ENCODE data around the gene POU2F3.
"Not testable (repeated sequence)": the region's sequence is repeated elsewhere in the genome, so short reads cannot be mapped to it uniquely, and the experiment has no call there.

The POU2F3 gene

DNA sequence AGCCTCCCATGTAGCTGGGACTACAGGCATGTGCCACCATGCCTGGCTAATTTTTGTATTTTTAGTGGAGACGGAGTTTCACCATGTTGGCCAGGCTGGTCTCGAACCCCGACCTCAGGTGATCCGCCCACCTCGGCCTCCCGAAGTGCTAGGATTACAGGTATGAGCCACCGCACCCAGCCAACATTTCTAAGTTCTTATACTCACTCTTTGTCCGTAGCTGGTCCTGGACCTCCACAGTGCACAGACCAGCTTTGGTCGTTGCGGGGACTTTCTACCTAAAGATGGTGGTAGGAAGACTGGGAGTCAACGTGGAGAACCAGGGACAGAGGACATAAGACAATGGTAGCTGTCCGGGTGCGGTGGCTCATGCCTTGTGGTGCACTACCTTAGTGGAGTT lies 13.4 kb downstream of the POU2F3 start:
- not testable (repeated sequence) for DNase-seq (ENCODE audit: low spot score)

GRCh38 chr11:120254788-120255518 lies 15.0 kb downstream of the POU2F3 start:
- no peak for DNase-seq (ENCODE audit: low spot score)

- no peak for DNase-seq (ENCODE audit: low spot score)
Measured at GRCh38 chr11:120255519-120255866, 15.6 kb downstream of the POU2F3 start.

- DNase-seq (ENCODE audit: low spot score): no peak
Measured at GRCh38 chr11:120256178-120256577, 16.2 kb downstream of the POU2F3 start.

- no peak for DNase-seq (ENCODE audit: low spot score)
Measured at GRCh38 chr11:120256779-120257178, 16.8 kb downstream of the POU2F3 start.

DNA sequence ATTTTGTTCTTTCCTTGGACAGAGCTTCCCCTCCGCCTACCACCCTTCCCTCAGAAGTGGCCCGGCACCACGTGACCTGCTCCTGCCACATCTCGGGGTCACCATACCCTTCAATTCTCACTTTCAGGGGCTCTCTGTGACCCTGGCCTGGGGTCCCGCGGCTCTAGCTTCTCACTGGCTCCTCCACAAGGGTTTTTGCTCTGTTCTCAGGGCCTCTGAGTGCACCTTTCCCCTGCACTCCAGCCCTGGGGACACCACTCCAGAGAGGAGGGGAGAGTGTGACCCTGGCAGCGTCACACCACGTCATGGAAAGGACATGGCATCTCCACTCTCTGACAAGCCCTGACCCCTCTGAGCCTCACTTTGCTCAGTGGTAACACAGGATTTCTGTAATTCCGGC lies 17.4 kb downstream of the POU2F3 start:
- no peak for DNase-seq (ENCODE audit: low spot score)

DNA sequence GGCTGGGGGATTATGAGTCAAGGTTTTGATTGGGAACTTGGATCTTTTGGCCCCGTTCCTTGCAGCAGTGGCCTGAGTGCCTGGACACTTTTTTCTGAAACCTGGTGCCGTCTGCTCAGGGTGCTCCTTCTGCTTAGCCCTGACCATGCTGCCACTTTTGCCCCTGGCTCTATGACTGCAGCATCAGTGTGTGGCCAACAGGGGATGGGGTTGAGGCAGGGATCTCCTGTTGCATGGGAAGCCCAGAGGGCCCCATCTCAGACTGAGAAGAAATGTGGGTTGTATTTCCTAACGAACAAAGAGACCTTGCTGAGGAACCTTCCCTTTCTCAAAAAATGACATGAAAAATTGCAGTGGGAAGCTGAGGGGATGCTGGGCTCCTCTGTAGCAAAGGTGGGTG lies 18.7 kb downstream of the POU2F3 start:
- no peak for DNase-seq (ENCODE audit: low spot score)

GRCh38 chr11:120259241-120259640 lies 19.3 kb downstream of the POU2F3 start:
- no peak for DNase-seq (ENCODE audit: low spot score)

DNA sequence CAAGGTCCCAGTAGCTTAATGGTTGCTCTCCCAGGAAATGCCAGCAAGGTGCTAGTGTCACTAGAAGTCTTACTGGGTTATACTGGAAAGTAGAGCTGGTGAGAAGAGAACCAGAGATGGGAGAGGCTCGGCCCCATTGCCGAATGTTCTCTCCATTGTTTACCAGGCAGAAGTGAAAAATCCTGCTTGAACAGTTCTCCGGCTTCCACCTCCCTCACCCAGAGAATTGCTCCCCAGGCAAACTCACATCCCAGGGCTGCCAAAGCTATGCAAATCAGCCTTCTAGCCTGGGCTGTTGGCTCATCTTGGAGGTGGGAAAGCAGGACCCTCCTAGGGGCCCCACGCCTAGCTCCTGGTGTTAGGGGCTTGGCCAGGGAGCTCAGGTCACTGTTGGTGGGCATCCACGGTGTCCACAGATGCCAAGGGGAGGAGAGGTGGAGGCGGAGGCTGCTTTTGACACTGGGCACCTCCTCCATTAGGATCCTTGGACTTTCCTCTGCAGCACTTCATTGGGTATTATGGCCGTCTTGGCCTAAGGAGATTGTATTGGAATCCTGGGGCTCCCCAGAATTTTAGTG lies 20.1 kb downstream of the POU2F3 start:
- no peak for DNase-seq (ENCODE audit: low spot score)

DNA sequence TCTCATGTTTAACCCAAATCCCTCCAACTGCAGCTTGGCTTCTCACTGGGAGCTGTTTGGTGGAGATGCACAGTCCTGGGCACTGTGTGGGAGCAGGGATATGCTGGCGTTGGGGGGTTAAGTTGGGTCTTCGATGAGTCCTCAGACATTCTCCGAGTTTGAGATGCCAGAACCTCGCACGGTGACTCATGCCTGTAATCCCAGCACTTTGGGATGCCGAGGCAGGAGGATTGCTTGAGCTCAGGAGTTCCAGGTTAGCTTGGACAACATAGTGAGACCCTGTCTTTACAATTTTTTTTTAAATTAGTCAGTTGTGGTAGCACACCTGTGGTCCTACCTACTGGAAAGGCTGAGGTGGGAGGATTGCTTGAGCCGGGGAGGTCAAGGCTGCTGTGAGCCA lies 20.7 kb downstream of the POU2F3 start:
- DNase-seq (ENCODE audit: low spot score): no peak

GRCh38 chr11:120261321-120261720 lies 21.4 kb downstream of the POU2F3 start:
- DNase-seq (ENCODE audit: low spot score): no peak

- no peak for DNase-seq (ENCODE audit: low spot score)
Measured at GRCh38 chr11:120261931-120262330, 22.0 kb downstream of the POU2F3 start.

DNA sequence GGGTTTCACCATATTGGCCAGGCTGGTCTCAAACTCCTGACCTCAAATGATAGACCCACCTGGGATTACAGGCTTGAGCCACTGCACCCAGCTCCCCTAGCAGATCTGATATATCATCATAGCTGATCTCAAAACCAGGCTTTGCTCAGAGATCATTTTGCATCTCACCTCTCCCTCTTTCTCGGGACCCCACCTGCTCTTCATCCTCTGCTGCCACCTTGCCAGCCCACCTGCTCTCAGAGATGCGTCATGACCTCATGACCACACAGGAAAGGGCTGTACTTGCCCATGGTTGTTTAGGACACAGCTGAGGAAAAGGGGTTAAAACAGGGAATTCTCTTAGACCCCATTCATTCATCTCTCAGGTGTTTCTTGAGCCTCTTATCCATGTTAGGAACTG lies 27.4 kb downstream of the POU2F3 start:
- DNase-seq (ENCODE audit: low spot score): no peak

DNA sequence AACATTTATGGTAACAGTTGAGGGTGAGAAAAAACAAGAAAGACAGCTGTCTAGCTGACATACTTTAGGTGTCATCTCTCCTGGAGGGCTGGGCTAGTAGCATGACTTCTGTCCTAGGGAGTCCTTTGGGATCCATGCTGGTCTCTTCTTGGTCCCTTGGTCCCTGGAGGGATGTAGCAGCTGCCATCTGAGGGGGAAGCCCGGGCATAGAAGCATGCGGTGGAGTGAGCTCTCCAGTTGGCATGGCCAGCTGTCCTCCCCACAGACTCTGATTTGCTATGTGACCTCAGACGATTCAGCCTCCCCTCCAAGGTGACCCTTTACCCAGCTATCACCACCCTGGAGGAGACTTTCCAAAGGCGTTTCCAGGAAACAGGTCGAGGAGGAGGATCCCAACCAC lies 28.7 kb downstream of the POU2F3 start:
- no peak for DNase-seq (ENCODE audit: low spot score)

GRCh38 chr11:120270386-120270785 lies 30.4 kb downstream of the POU2F3 start:
- DNase-seq (ENCODE audit: low spot score): no peak

DNA sequence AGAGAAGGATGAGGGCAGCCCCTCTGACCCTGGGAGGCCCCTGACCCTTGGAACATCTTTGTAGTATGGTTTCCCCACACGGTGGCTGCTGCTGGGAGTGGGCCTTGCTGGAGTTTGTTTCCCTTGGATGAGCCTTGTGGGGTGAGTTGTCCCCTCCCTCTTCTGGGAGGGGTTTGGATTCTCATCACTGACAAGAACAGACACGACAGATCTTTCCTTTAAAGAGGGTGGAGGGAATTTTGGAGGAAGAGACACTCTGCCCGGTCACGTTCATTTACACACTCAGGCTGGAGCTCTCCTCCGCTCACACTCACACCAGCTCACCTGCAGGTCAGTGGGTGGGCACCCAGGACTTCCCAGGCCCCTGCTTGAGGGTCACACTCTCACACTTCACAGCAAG lies 31.7 kb downstream of the POU2F3 start:
- no peak for DNase-seq (ENCODE audit: low spot score)

DNA sequence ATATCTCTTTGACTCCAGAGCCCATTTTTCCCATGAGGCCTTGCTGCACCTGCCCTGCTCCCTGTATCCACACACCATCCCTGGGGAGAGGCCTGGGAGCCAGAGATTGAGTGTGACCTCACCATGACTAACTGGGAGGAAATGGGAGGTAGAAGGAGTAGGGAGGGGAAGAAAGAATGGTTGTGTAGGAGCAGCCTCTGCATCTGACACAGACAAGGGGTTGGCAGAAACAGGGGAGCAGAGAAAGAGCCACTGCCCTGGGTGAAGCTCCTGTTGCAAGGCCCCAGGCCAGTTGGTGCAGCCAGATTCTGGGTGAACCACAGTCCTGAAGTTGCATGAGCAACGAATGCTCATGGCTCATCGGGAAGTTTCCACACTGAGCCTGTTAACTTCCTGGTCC lies 32.4 kb downstream of the POU2F3 start:
- peak; percentile 87 for DNase-seq (ENCODE audit: low spot score)

GRCh38 chr11:120273432-120273831 lies 33.5 kb downstream of the POU2F3 start:
- peak; percentile 13 for DNase-seq (ENCODE audit: low spot score)

GRCh38 chr11:120273956-120274355 lies 34.0 kb downstream of the POU2F3 start:
- not testable (repeated sequence) for DNase-seq (ENCODE audit: low spot score)

DNA sequence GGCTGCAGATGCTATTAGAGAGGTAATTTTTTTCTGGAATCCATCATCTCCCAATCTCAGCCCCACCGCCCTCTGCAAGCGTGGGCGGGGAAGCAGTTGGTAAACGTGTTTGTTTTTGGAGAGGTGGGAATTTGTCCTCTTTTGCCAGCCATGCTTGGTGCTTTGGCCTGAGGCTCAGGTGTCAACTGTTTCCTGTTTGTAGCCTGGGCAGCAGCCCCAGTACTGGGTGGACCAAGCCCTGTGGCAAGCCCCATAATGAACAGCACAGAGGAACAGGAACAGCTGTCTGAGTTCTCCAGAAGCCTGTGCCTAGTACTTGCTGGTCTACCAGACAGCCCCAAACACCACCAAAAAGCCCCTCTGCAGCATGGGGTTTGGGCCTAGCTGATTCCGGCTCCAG lies 39.6 kb downstream of the POU2F3 start:
- no peak for DNase-seq (ENCODE audit: low spot score)

GRCh38 chr11:120280600-120281051 lies 40.7 kb downstream of the POU2F3 start:
- no peak for DNase-seq (ENCODE audit: low spot score)

DNA sequence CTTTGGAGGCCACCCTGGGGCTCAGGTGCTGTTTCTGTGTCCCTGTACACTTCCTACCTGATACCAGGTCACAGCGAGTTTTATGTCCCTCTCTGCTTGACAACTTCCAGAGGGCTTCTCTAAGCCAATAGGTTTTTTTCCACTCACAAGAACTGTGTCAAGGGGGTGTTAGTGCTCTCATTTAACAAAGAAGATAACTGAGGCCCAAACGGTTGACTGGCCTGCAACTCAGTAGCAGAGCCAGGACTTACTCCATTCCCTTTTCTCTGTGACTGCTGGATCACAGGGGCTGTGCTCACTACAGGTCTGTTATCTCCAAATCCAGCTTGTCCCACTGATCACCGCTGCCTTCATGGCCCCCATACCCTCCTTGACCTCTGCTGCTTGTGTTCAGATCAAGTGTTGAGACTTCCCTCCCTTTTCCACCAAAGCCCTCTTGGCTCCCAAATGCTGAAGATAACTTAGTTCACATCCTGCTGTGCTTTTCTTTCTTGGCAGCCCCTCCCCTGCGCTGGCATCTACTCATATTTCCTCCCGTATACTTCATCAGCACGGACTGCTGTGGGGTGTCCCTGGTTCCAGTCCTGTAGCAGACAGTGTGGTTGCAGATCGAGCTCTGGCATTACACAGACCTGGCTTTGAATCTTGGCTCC lies 41.3 kb downstream of the POU2F3 start:
- no peak for DNase-seq (ENCODE audit: low spot score)

- no peak for DNase-seq (ENCODE audit: low spot score)
Measured at GRCh38 chr11:120283124-120283523, 43.2 kb downstream of the POU2F3 start.

GRCh38 chr11:120284272-120284671 lies 44.3 kb downstream of the POU2F3 start:
- DNase-seq (ENCODE audit: low spot score): no peak

Data from AG08395 (cell line).